ENCODE data around the gene BTNL9. TPM values are rescaled to one million over a fixed set of nuclear protein-coding genes. Genes with fewer than 3 reads are reported as not detected.

BTNL9 gene
- total RNA-seq, 1 donor from 2014 or later: 99.8 TPM

- Histone ChIP-seq H3K9me3 (no peaks in the 10 kb centered on the region), H3K4me1 (no peaks in the 10 kb centered on the region), H3K27ac (no peak overlapping the region), H3K27me3 (peaks cover 65% of the 10 kb centered on the region), H3K36me3 (no peaks in the 10 kb centered on the region), H3K4me3 (no peak overlapping the region)
- DNase-seq (no peak), ATAC-seq (no peak)
- no peak for TF ChIP-seq CTCF (IDR thresholded peaks at IDR 0.05)
- intact Hi-C loops (cut with DNase I): no loop called here
These were observed 20.9 kb downstream of the BTNL9 start for GRCh38 chr5:181060924-181061323.

GRCh38 chr5:181061645-181062044 is 21.6 kb downstream of the BTNL9 start:
- H3K36me3 ChIP-seq: no peaks in the 10 kb centered on the region
- no peak for TF ChIP-seq CTCF (IDR thresholded peaks at IDR 0.05)
- no peaks in the 10 kb centered on the region for H3K4me1 ChIP-seq
- ATAC-seq (no peak), DNase-seq (no peak)
- no peak overlapping the region for H3K27ac ChIP-seq
- H3K9me3 ChIP-seq: no peaks in the 10 kb centered on the region
- intact Hi-C loops (cut with DNase I): no loop called here
- no peak overlapping the region for H3K4me3 ChIP-seq
- peaks cover 58% of the 10 kb centered on the region for H3K27me3 ChIP-seq

- Histone ChIP-seq H3K27ac (no peak overlapping the region), H3K4me1 (no peaks in the 10 kb centered on the region), H3K4me3 (no peak overlapping the region), H3K27me3 (peaks cover 51% of the 10 kb centered on the region), H3K36me3 (no peaks in the 10 kb centered on the region), H3K9me3 (no peaks in the 10 kb centered on the region)
- DNase-seq: no peak
- intact Hi-C loops (cut with DNase I): no loop called here
- no peak for TF ChIP-seq CTCF (IDR thresholded peaks at IDR 0.05)
- no peak for ATAC-seq
These were observed 22.6 kb downstream of the BTNL9 start for GRCh38 chr5:181062631-181063030.

GRCh38 chr5:181063514-181063913 is 23.4 kb downstream of the BTNL9 start:
- Histone ChIP-seq H3K36me3 (no peaks in the 10 kb centered on the region), H3K9me3 (no peaks in the 10 kb centered on the region), H3K27ac (no peak overlapping the region), H3K4me3 (no peak overlapping the region), H3K27me3 (peaks cover 52% of the 10 kb centered on the region), H3K4me1 (no peaks in the 10 kb centered on the region)
- DNase-seq (no peak), ATAC-seq (no peak)
- intact Hi-C loops (cut with DNase I): no loop called here
- TF ChIP-seq CTCF (IDR thresholded peaks at IDR 0.05): no peak

GRCh38 chr5:181064987-181065386 is 24.9 kb downstream of the BTNL9 start:
- Histone ChIP-seq H3K36me3 (no peaks in the 10 kb centered on the region), H3K4me3 (no peak overlapping the region), H3K4me1 (no peaks in the 10 kb centered on the region), H3K9me3 (no peaks in the 10 kb centered on the region), H3K27me3 (peaks cover 44% of the 10 kb centered on the region), H3K27ac (no peak overlapping the region)
- intact Hi-C loops (cut with DNase I): no loop called here
- ATAC-seq (no peak), DNase-seq (no peak)
- no peak for TF ChIP-seq CTCF (IDR thresholded peaks at IDR 0.05)

Measured in upper lobe of right lung (tissue), 1 donor.